ENCODE data around the gene ACKR2.
A peak's percentile ranks its signal among the peaks of the same experiment; 100 is the strongest.

The ACKR2 gene, protein sequence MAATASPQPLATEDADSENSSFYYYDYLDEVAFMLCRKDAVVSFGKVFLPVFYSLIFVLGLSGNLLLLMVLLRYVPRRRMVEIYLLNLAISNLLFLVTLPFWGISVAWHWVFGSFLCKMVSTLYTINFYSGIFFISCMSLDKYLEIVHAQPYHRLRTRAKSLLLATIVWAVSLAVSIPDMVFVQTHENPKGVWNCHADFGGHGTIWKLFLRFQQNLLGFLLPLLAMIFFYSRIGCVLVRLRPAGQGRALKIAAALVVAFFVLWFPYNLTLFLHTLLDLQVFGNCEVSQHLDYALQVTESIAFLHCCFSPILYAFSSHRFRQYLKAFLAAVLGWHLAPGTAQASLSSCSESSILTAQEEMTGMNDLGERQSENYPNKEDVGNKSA

DNA sequence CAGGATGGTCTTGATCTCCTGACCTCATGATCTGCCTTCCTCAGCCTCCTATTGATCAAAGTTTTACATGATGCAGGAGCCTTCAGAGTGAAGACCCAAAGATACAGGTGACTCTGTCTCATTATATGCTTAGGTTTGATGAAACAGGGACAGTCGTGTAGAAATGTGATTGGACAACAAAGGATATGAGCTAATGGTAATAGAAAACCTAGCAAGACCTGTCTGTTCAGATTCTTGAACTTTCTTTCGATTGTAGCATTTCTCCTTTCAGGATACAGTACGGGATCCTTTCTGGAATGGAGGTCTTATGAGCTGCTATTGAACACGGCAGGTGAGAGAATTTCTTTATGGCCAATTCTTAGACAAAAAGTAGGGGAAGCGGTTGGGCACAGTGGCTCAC, at the start of gene ACKR2:
TSS of gene ACKR2 (plus strand) at position 244 of the 400 bp plus-strand sequence. CDS start 55,058 bp downstream, outside the sequence.
- DNase-seq: no peak

DNA sequence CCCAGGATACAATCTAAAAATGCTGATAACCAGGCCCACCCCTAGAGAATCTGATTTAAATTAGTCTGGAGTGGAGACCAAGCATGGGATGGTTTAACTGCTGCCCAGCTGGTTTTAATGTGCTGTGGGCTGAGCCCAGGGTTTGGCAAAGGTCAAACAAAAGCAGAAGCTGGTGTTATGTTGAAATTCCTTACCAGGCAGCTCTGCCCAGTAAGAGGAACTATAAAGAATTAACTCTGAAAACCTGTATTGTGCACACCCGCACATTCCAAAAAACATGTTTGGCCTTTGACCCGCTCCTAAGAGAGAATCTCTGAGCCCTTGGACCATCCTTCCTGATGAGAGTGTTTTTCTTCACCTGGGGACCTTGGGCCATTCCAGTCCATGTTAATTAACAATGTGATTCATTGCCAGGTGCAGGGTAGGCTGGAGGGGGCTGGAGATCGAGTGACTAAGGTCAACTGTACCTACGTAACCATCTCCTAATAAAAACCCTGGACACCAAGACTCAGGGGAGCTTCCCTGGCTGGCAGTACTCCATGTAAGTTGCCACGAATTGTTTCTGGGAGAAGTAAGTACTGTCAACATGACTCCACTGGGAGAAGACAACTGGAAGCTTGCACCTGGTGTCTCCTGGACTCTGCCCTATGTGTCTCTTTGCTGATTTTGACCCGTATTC, 47.1 kb upstream of the ACKR2 start:
- no peak for DNase-seq

DNA sequence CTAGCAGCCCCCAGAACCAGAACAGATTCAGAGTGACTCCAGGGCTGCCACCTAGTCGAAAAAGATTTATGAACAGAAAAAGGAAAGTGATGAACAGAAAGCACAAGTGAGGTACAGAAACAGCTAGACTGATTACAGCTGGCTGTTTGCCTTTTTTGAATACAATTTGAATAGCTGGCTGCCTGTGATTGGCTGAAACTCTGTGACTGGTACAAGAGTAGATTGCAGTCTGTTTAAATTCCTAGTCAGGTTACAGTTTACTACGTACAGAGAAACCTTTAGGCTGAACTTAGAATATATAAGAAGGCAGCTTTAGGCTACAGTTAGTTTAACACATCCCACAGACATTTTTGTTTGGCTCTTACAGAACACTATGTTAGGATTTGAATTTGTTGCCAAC, 46.2 kb upstream of the ACKR2 start:
- no peak for DNase-seq

DNA sequence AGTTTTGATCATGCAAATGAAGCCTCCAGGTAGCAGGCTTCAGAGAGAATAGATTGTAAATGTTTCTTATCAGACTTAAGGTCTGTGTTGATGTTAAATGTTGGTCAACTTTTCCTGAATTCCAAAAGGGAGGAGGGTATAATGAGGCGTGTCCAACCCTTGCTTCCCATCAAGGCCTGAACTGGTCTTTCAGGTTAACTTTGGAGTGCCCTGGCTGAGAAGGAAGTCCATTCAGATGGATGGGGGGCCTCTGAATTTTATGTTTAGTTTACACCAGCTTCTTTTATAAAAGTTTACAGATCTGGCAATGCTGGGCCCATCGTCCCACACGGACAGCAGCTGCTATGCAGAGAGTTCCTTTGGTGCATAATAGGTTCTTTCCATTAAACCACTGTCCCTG, 45.1 kb upstream of the ACKR2 start:
- no peak for DNase-seq

DNA sequence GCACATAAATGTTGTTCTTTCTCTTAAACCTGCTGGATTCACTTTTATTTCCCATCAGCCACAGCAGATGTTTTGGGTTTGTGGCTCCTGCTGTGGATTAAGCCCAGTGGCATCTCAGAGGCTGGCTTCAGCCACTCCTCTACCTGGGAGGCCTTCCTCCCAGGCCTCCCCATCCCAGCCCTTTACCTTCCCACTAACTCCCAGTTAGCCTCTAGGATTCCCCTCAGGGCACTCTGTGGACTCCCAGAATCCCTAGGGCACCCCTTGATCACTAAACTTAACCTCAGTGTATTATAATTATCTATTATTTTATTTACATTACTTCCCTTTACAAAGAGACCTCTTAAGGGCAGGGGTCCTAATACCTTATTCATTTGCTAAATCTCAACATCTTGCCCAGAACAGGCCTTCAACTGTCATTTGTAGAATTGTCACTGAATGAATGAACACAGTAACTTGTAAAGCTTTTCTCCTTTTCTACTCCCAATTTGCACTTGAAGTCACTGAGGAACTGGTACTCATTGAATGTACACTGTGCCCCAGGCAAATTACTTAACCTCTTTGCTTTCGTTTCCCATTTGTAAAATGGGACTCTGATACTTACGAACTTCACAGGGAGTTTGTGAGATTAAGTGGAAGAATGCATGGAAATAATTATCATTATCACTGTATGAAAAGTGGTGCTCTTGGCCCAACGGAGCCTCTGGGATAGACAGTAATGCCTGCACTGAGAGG, 44.5 kb upstream of the ACKR2 start:
- DNase-seq: no peak

DNA sequence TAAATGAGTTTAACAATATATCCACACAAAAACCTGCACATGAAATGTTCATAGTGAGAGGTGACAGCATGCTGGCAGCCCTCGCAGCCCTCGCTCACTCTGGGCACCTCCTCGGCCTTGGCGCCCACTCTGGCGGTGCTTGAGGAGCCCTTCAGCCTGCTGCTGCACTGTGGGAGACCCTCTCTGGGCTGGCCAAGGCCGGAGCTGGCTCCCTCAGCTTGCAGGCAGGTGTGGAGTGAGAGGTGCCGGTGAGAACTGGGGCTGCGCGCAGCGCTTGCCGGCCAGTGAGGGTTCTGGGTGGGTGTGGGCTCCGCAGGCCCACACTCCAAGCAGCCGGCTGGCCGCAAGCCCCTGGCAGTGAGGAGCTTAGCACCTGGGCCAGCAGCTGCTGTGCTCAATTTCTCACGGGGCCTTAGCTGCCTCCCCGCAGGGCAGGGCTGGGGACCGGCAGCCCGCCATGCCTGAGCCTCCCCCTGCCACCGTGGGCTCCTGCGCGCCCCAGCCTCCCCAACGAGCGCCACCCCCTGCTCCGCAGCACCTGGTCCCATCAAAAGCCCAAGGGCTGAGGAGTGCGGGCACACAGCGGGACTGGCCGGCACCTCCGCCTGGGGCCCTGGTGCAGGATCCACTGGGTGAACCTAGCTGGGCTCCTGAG, 39.6 kb upstream of the ACKR2 start:
- DNase-seq: no peak

DNA sequence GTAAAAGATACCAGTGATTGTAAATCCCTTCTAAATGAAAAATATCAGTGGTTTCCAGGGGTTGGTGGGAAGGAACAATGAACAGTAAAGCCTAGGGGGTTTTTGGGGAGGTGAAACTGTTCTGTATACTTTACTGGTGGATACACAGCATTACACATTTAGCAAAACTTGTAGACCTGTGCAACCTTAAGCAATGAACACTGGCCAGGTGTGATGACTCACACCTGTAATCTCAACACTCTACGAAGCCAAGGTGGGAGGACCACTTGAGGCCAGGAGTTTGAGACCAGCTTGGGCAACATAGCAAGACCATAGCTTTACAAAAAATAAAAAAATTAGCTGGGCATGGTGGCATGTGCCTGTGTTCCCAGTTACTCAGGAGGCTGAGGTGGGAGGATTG, 38.0 kb upstream of the ACKR2 start:
- no peak for DNase-seq

DNA sequence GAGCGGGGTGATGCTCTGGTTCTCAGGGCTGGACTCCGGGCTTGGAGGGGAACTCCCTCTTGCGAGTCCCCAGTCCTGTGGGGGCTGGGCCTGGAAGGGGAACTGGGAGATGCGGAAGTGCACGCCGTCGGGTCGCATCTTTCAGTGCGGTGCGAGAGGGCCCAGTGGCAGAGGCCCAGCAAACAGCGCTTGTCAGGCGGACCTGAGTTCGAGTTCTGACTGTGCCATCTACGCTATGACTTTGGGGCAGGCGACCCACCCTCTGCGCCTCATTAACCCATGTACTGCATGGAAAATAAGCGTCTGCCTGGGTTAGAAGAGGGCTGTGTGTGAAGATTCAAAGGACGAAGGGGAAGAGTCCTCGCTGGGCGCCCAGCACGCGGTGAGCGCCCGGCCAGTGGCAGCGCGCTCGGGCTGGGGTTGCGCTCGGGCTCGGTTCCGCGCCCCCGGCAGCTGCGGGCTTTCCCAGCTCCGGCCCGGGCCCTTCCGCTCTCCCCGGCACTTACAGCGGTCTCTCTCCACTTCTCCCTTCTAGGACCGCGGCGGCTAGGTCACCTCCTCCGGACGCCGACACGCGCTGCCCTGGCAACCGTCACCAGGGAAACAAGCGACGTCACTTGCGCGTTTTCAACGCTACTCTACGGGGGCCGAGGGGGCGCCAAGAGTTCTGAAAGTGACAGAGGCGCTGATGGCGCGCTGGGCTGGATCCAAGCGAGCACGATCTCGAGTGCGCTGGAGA, 36.4 kb upstream of the ACKR2 start, which contains the start of gene CCDC13:
TSS of gene CCDC13 (minus strand) at position 584 of the 739 bp plus-strand sequence. CDS start 14,908 bp downstream, outside the sequence.
- DNase-seq: peak; percentile 75 to 82

DNA sequence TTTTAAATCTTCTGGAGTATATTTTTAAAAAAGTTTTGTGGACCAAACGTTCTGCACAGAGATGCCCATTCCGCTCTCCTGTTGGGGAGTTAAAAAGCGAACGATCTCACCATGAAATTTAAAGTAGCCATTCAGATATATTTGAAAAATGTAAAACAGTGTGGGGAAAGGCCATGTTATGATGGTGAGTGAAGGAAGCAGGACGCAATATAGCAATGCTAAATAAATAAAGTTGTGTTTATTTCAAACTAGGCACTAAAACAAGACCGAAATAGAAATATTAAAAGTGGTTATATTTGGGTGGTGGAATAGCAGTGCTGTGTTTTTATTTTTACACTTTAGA, 35.9 kb upstream of the ACKR2 start:
- DNase-seq: no peak

DNA sequence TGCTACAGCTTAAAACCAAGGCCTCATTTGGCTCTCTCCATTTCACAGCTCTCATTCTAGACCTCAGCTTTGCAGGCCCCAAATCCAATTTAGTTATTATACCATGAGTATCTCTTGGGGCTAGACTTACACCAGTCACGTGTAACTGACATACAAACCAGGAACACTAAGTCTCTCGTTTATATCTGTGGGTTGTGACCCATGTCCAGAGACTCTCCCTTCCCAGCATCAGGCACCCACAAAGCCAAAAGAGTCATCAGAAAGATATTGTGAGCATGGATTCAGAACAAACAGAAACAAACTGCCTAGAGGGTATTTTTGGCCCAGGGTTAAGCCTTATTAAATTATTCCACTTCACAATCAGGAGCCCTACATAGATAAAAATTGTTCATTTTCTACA, 30.6 kb upstream of the ACKR2 start:
- no peak for DNase-seq

DNA sequence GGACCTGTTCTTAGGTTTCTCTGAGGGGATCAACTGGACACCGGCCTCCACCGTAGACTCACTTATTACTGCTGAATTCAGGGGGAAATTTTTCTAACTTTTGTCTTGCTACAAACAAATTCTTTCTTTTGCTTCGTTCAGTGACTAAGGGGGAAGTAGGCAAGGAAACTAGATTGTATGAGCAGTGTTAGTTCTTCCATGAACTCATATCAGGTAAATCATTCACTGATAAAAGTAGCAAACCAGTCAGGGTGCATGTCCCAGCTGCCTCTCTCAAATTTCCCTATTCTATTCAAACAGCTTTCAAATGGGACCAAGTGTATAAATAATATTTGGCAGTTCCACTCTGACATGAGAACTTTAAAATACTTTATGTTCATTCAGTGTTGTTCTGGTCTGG, 28.8 kb upstream of the ACKR2 start:
- DNase-seq: no peak

DNA sequence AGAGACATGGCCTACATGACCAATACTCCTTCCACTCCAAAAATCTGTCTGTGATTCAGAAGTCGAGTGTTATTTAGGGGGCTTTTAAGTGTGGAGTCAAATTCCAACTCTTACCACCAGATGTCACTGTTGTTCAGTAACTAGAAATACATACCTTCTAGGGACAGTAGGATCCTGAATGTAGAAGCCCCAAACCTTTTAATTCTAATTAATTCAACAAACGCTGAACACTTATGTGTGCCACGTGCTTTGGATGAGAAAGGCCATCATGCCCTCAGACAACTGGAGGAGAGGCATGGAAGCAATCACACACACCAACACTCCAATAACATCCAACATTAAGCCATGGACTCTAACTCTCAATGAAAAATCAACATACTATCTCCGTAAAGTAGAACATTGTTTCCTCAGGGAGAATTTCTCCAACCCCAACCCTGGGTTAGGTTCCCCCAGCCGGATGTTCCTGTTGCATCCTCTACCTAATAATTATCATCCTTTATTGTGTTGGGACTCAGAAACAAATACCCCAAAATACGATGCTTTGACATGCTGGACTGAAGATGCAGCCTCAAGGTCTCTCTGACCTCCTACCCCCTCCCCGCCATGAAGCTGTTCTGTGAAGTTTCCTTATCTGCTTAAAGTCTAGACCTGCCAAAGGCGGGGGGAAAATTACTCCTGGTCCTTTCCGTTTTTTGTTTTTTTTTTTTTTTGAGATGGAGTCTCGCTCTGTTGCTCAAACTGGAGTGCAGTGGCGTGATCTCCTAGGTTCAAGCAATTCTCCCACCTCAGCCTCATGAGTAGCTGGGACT, 28.1 kb upstream of the ACKR2 start:
- DNase-seq: peak; percentile 20 to 53

DNA sequence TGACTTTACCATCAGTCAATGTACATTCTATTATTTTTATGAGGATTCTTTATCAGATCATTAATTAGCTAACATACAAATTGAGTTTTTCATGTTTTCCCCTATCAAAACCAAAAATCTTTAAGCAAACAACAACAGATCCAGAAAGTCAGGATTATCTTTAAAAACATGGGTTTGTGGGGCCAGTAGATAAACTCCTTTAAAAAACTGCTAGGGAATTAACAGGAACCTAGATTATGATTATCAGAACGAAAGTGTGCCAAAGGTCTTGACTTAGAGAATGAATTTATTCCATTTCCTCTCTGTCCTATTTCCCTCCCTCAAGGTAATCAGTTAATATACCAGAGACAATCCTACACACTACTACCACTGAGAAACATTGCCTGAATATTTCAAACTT, 23.0 kb upstream of the ACKR2 start:
- DNase-seq: no peak

DNA sequence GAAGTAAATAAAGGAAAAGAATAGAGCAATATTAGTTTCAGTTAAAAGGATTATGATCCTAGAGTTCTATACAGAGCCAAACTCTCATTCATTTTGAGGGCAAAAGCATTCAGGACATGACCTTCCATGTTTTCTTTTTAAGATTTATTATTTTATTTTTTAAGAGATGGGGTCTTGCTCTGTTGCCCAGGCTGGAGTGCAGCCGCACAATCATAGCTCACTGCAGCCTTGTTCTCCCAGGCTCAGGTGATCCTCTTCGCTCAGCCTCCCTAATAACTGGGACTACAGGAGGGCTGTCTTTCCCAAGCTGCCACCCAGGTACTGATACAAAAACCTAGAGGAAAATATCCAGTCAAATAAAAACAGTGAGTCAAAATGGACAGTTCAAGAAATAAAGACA, 22.6 kb upstream of the ACKR2 start:
- no peak for DNase-seq

DNA sequence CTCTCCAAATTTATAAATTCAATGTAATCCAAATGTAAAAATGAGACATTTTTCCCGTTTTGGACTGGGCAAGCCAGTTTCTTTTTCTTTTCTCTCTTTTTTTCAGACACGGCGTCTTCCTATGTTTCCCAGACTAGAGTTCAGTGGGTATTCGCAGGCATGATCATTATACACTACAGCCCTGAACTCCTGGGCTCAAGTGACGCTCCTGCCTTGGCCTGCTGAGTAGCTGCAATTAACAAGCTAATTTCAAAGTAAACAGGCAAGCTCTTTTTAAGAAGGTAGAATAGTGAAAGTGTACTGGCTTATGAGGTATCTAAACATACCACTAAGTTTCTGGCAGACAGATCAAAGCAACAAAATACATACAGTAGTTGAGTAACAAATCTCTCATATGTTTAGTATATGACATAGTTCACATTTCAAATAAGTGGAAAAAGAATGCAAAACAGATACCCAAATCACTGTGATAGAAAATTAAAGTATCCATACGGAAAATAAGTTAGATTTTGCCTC, 18.5 kb upstream of the ACKR2 start:
- DNase-seq: no peak

DNA sequence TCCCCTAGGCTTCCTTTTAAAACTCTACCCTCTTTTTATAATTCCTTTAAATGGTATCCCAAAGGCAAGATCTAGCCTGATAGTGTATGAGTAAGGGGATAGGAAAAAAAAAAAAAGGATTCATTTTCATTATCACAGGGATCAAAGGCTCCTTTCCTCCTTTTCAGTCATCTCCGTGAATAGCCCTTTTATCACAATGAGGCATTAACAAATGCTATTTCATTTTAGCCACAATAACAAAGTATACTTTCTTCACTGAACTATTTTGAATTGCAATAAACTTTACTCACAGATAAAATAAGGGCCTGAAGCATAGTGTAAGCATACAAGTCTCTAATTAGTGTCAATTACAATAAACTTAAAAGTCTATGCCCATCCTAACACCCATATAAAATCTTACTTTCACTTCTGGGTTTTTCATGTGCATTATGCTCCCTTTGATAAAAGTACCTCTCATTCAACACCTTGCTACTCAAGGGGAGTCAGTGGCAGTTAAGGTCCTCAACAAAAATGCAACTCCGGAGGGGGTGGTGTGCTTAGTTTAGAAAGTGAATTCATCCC, 13.5 kb upstream of the ACKR2 start:
- no peak for DNase-seq

DNA sequence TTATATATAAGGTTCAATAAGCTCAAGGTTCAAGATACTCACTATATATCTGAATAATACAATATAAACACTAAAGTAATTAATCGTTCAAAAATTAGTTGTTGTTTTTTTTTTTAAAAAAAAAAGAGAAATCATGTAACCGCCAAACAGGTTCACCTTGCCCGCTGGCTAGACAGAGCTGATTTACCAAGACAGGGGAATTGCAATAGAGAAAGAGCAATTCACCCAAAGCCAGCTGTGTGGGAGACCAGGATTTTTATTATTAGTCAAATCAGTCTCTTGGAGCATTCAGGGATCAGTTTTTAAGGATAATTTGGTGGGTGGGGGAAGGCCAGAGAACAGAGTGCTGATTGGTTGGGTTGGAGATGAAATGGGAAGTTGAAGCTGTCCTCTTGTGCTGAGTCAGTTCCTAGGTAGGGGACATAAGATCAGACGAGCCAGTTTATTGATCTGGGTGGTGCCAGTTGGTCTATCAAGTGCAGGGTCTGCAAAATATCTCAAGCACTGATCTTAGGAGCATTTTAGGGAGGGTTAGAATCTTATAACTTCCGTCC, 12.8 kb upstream of the ACKR2 start:
- DNase-seq: no peak

DNA sequence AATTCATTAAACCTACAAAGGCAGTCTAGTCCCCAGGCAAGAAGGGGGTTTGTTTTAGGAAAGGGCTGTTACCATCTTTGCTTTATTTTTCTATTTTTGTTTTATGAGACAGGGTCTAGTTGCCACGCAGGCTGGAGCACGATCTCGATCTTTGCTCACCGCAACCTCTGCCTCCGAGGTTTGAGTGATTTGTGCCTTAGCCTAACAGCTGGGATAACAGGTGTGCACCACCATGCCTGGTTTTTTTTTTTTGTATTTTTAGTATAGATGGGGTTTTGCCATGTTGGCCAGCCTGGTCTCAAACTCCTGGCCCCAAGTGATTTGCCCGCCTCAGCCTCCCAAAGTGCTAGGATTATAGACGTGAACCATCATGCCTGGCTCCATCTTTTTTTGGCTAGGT, 9.9 kb upstream of the ACKR2 start:
- no peak for DNase-seq

DNA sequence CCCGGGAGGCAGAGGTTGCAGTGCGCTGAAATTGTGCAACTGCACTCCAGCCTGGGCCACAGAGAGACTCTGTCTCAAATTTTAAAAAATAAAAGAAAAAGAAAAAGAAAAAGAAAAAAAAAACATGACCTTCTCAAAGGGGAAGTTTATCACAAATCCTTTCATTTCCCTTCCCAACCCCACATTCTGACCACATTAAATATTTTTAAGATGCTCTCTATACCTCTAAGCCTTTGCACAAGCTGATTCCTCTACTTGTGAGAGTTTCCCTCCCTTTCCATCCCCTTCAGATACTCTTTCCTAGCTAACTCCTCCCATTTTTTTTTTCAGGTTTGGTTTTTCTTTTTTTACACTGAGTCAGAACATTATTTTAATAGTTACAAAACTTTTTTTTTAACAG, 9.0 kb upstream of the ACKR2 start:
- DNase-seq: no peak

DNA sequence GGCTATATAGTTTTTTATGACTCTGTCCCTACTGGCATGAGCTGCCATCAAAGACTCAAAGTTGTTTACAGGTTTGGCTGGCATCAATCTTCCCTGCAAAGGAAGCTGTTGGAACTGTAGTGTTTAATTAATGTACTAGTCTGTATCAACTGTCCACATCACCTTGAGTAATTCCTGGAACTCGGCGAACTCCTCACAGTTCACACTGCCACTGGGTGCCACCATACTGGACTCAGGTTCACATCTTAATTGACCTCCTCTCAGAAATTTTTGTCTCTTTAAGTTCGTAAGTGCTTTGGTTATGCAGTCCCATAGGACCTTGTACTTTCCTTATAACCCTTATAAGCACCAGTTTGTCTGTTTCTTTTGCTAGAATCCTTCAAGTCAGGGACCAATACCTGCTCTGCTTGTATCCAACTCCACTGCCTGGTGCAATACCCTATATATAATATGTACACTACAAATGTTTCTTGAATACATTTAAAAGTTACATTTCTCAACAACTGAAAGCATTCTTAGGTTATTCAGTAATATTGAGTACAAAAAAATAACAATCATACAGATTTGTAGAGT, 8.1 kb upstream of the ACKR2 start:
- DNase-seq: no peak

Data from activated CD4-positive, alpha-beta T cell treated with anti-CD3 and anti-CD28 coated beads for 4 hours (primary cell).